GM12873 (cell line): ENCODE results near the gene USP27X.

Experiments used
- CTCF ChIP-seq: IDR thresholded peaks from 2 replicates; pipeline ENCODE4 v1.5.1; 2012; ENCODE audit warnings: low read depth, mild to moderate bottlenecking, moderate library complexity, low read length, control low read depth; ENCODE audit not compliant: insufficient read depth; ENCODE audit errors: missing control alignments

USP27X gene

GRCh38 chrX:49862093-49862492 lies 17.2 kb upstream of the USP27X start:
- TF ChIP-seq CTCF = no peak

GRCh38 chrX:49868739-49869138 lies 10.5 kb upstream of the USP27X start:
- no peak for TF ChIP-seq CTCF

- TF ChIP-seq CTCF = peak; percentile 49
Observed at GRCh38 chrX:49876750-49877149, 2.5 kb upstream of the USP27X start.

- no peak for TF ChIP-seq CTCF
Observed at GRCh38 chrX:49877397-49878101, 1.7 kb upstream of the USP27X start.

- TF ChIP-seq CTCF = no peak
Observed at GRCh38 chrX:49878128-49878833, 1.0 kb upstream of the USP27X start.

GRCh38 chrX:49879656-49880277 lies 483 bp downstream of the USP27X start:
- no peak for TF ChIP-seq CTCF

- TF ChIP-seq CTCF = no peak
Observed at GRCh38 chrX:49880668-49881067, 1.4 kb downstream of the USP27X start.
